Measurements from ENCODE around the gene ACVR2A.

GRCh38 chr2:147917161-147917560 lies 72.3 kb downstream of the ACVR2A start:
- TF ChIP-seq CTCF (IDR thresholded peaks at IDR 0.05), result no peak
- no peak for TF ChIP-seq POLR2A (IDR thresholded peaks at IDR 0.05)
